ENCODE results near the gene HSP90AA1. TPM values are rescaled to one million over a fixed set of nuclear protein-coding genes. Genes with fewer than 3 reads are reported as not detected.

Gene HSP90AA1
- total and polyA plus RNA-seq, 2 donors (not counting 1 experiment from before 2014, with no cell fraction given) = 190 to 222 TPM

DNA sequence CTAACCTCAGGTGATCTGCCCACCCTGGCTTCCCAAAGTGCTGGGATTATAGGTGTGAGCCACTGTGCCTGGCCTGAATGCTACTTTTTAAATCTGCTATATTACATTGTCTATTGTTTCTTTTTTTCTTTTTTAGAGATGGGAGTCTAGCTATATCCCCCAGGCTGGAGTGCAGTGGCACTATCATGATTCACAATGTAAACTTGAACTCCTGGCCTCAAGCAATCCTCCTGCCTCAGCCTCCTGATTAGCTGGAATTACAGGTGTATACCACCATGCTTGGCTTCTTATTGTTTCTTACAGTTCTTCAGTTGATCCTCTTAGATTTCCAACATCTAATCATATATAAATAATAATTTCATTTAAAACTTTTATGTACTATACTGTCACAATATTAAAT is 37.6 kb upstream of the HSP90AA1 start:
- Histone ChIP-seq H3K4me1 (ENCODE audit: control insufficient read depth in 2 of 2, insufficient read depth in 2 of 2, low read length in 2 of 2) (no peaks in the 10 kb centered on the region), H3K79me2 (ENCODE audit: control insufficient read depth, insufficient read depth, low read length) (no peaks in the 10 kb centered on the region), H4K20me1 (ENCODE audit: control insufficient read depth, insufficient read depth, low read length, poor library complexity, severe bottlenecking) (no peaks in the 10 kb centered on the region), H3K9me3 (ENCODE audit: control extremely low read depth in 1 of 3, control insufficient read depth in 2 of 3, insufficient read depth in 1 of 3, low read length in 2 of 3) (no peaks in the 10 kb centered on the region), H3K27me3 (replicated peaks in 1 of 4; ENCODE audit: control extremely low read depth in 1 of 4, control insufficient read depth in 3 of 4, insufficient read depth in 4 of 4, low read length in 3 of 4) (no peaks in the 10 kb centered on the region), H3K36me3 (replicated peaks in 1 of 2; ENCODE audit: control extremely low read depth in 1 of 2, control insufficient read depth in 1 of 2, extremely low read depth in 1 of 2, insufficient read depth in 2 of 2, low read length in 1 of 2) (no peaks in the 10 kb centered on the region), H3K27ac (ENCODE audit: low read length in 2 of 2) (no peak overlapping the region), H3K4me3 (ENCODE audit: control extremely low read depth in 1 of 5, extremely low read depth in 1 of 5, insufficient read depth in 1 of 5, low read depth in 2 of 5, low read length in 4 of 5) (no peak overlapping the region), H2AFZ (ENCODE audit: insufficient read depth, low read depth, low read length, poor library complexity, severe bottlenecking) (no peak overlapping the region), H3K4me2 (replicated peaks; ENCODE audit: low read depth, low read length, poor library complexity, severe bottlenecking) (no peak overlapping the region), H3K9ac (ENCODE audit: low read length) (no peak overlapping the region)
- TF ChIP-seq EZH2 (IDR thresholded peaks at IDR 0.05; ENCODE audit: borderline replicate concordance, insufficient read depth, low read depth, low read length, poor library complexity, severe bottlenecking) = no peak
- TF ChIP-seq, protein P1, sequence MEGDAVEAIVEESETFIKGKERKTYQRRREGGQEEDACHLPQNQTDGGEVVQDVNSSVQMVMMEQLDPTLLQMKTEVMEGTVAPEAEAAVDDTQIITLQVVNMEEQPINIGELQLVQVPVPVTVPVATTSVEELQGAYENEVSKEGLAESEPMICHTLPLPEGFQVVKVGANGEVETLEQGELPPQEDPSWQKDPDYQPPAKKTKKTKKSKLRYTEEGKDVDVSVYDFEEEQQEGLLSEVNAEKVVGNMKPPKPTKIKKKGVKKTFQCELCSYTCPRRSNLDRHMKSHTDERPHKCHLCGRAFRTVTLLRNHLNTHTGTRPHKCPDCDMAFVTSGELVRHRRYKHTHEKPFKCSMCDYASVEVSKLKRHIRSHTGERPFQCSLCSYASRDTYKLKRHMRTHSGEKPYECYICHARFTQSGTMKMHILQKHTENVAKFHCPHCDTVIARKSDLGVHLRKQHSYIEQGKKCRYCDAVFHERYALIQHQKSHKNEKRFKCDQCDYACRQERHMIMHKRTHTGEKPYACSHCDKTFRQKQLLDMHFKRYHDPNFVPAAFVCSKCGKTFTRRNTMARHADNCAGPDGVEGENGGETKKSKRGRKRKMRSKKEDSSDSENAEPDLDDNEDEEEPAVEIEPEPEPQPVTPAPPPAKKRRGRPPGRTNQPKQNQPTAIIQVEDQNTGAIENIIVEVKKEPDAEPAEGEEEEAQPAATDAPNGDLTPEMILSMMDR (IDR thresholded peaks at IDR 0.05) = no peak
- H3K4me1 Mint-ChIP-seq = no peaks in the 10 kb centered on the region
- DNase-seq (no peak), ATAC-seq (ENCODE audit: low read depth) (no peak)
- ChIA-PET CTCF (no interaction called here), POLR2A (no interaction called here)
- H3K27ac Mint-ChIP-seq = no peak overlapping the region
- H3K4me3 Mint-ChIP-seq = no peak overlapping the region
- intact Hi-C loops (cut with micrococcal nuclease) = no loop called here
- H3K27me3 Mint-ChIP-seq = no peaks in the 10 kb centered on the region
- no peaks in the 10 kb centered on the region for H3K9me3 Mint-ChIP-seq (ENCODE audit: insufficient read depth)

DNA sequence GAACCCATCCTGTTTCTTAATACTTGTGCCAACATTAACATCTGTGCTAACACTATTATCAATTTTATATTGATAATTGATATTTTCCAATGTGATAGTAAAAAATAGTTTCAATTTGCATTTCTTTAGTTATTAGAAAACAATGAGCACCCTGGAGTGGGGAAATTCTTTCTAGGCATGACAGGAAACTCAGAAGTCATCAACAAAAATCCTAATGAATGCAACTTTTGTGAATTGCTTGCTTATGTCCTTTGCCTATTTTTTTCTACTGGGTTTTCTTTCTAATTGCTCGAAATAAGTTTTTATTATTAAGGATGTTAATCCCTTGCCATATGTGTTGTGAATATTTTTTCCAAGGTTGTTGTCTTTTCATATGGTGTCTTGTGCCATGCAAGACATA is 34.7 kb upstream of the HSP90AA1 start:
- POLR2A ChIA-PET = no interaction called here
- intact Hi-C loops (cut with micrococcal nuclease) = no loop called here
- no peak overlapping the region for H3K9ac ChIP-seq (ENCODE audit: low read length)
- peaks cover 3% of the 10 kb centered on the region for H3K9me3 Mint-ChIP-seq (ENCODE audit: insufficient read depth)
- no peak overlapping the region for H3K4me3 Mint-ChIP-seq
- WGBS (ENCODE audit: insufficient coverage) = no CpG with 5 or more reads among the region's 1 CpG
- no peaks in the 10 kb centered on the region for H3K4me1 ChIP-seq (ENCODE audit: control insufficient read depth in 2 of 2, insufficient read depth in 2 of 2, low read length in 2 of 2)
- TF ChIP-seq, protein P1 (IDR thresholded peaks at IDR 0.05) = no peak
- TF ChIP-seq EZH2 (IDR thresholded peaks at IDR 0.05; ENCODE audit: borderline replicate concordance, insufficient read depth, low read depth, low read length, poor library complexity, severe bottlenecking) = no peak
- no peak overlapping the region for H3K4me2 ChIP-seq (replicated peaks; ENCODE audit: low read depth, low read length, poor library complexity, severe bottlenecking)
- H3K27me3 Mint-ChIP-seq = no peaks in the 10 kb centered on the region
- H3K4me3 ChIP-seq (ENCODE audit: control extremely low read depth in 1 of 5, extremely low read depth in 1 of 5, insufficient read depth in 1 of 5, low read depth in 2 of 5, low read length in 4 of 5) = no peak overlapping the region
- peaks cover 0 to 15% (median 10%) of the 10 kb centered on the region in 3 donors for H3K9me3 ChIP-seq (ENCODE audit: control extremely low read depth in 1 of 3, control insufficient read depth in 2 of 3, insufficient read depth in 1 of 3, low read length in 2 of 3)
- DNase-seq (no peak), ATAC-seq (ENCODE audit: low read depth) (no peak)
- no peak overlapping the region for H3K27ac ChIP-seq (ENCODE audit: low read length in 2 of 2)
- no peak overlapping the region for H3K27ac Mint-ChIP-seq
- H3K79me2 ChIP-seq (ENCODE audit: control insufficient read depth, insufficient read depth, low read length) = no peaks in the 10 kb centered on the region
- H3K27me3 ChIP-seq (replicated peaks in 1 of 4; ENCODE audit: control extremely low read depth in 1 of 4, control insufficient read depth in 3 of 4, insufficient read depth in 4 of 4, low read length in 3 of 4) = no peaks in the 10 kb centered on the region
- no peak overlapping the region for H2AFZ ChIP-seq (ENCODE audit: insufficient read depth, low read depth, low read length, poor library complexity, severe bottlenecking)
- no peaks in the 10 kb centered on the region for H4K20me1 ChIP-seq (ENCODE audit: control insufficient read depth, insufficient read depth, low read length, poor library complexity, severe bottlenecking)
- CTCF ChIA-PET = interaction anchor here (0.5 to 1.4 kb wide), 2 partner anchors 15 to 946 kb away, joined by 3 read pairs; no protein-coding TSS in a partner anchor
- H3K4me1 Mint-ChIP-seq = no peaks in the 10 kb centered on the region
- no peaks in the 10 kb centered on the region for H3K36me3 ChIP-seq (replicated peaks in 1 of 2; ENCODE audit: control extremely low read depth in 1 of 2, control insufficient read depth in 1 of 2, extremely low read depth in 1 of 2, insufficient read depth in 2 of 2, low read length in 1 of 2)

Measured in B cell (primary cell).